H1 (cell line): Measurements from ENCODE around the gene DUOX1. TPM values are rescaled to one million over a fixed set of nuclear protein-coding genes. Genes with fewer than 3 reads are reported as not detected.

ENCODE experiments used
- CTCF ChIA-PET: fragments of 300-600 bp; sonication (Branson Sonifier 250); formaldehyde crosslinking; loops from one replicate; lab custom pipeline; 2021; ENCODE audit not compliant: partially characterized antibody; lab: Charles Lee
- POLR2A ChIA-PET: fragments of 300-600 bp; sonication (Branson Sonifier 250); formaldehyde crosslinking; loops from one replicate; lab custom pipeline; 2021; ENCODE audit warnings: inconsistent platforms; ENCODE audit not compliant: partially characterized antibody; lab: Charles Lee
- DNase-seq, 2 experiments: peaks; one replicate each; pipeline versions ENCODE4 v3.0.0 to v3.0.0-alpha.2; 2010 to 2022; ENCODE audit warnings: low spot score in 2 of 2, low read depth in 1 of 2, mixed read lengths in 1 of 2
- FAIRE-seq: peaks from 2 replicates; lab custom pipeline; 2011; peaks lifted over from hg19 to GRCh38; lab: Jason Lieb, UNC
- H2AFZ ChIP-seq: 2 replicates; pipeline ENCODE4 v1.8.1; 2012; ENCODE audit warnings: low read length, inconsistent platforms
- H2AK5ac ChIP-seq: 2 replicates; pipeline ENCODE4 v1.6.1; 2013; ENCODE audit warnings: low read depth, low read length
- H2BK120ac ChIP-seq: replicated peaks from 2 replicates; pipeline ENCODE3; 2013; ENCODE audit warnings: low read depth, low read length, inconsistent platforms
- H2BK12ac ChIP-seq: 2 replicates; pipeline ENCODE4 v1.6.1; 2013; ENCODE audit warnings: low read depth, low read length
- H2BK15ac ChIP-seq: 2 replicates; pipeline ENCODE4 v1.6.1; 2013; ENCODE audit warnings: low read length
- H2BK20ac ChIP-seq: 2 replicates; pipeline ENCODE4 v1.6.1; 2013; ENCODE audit warnings: low read length
- H2BK5ac ChIP-seq: 2 replicates; pipeline ENCODE4 v1.6.1; 2013; ENCODE audit warnings: low read depth, low read length
- H3K14ac ChIP-seq: 2 replicates; pipeline ENCODE4 v1.6.1; 2013; ENCODE audit warnings: inconsistent platforms; ENCODE audit not compliant: insufficient read length
- H3K18ac ChIP-seq: 2 replicates; pipeline ENCODE4 v1.6.1; 2013; ENCODE audit warnings: low read length; ENCODE audit errors: extremely low read depth
- H3K23ac ChIP-seq: 2 replicates; pipeline ENCODE4 v1.6.1; 2013; ENCODE audit warnings: inconsistent platforms; ENCODE audit not compliant: insufficient read length
- H3K23me2 ChIP-seq: 2 replicates; pipeline ENCODE4 v1.6.1; 2013; ENCODE audit warnings: low read depth, low read length
- H3K27ac ChIP-seq: 2 replicates; pipeline ENCODE4 v1.6.1; 2011; ENCODE audit warnings: low read depth, low read length, inconsistent platforms
- H3K27me3 ChIP-seq, 4 experiments: replicated peaks in 1 of 4; 1 replicate in 1 of 4; 2 replicates in 3 of 4; pipeline versions ENCODE4 v1.6.1 to v1.8.1; 2011 to 2013; ENCODE audit warnings: low read length in 3 of 4, mild to moderate bottlenecking in 3 of 4, inconsistent platforms in 2 of 4, mixed read lengths in 2 of 4, moderate library complexity in 1 of 4; ENCODE audit not compliant: control insufficient read depth in 3 of 4, insufficient read depth in 3 of 4; ENCODE audit errors: extremely low read depth in 1 of 4
- H3K36me3 ChIP-seq, 4 experiments: 2 replicates each; pipeline versions ENCODE4 v1.6.1 to v1.8.1; 2011 to 2013; ENCODE audit warnings: mild to moderate bottlenecking in 4 of 4, low read length in 3 of 4, moderate library complexity in 2 of 4, control low read depth in 1 of 4, inconsistent platforms in 1 of 4; ENCODE audit not compliant: insufficient read depth in 4 of 4, control insufficient read depth in 2 of 4
- H3K4ac ChIP-seq: replicated peaks from 2 replicates; pipeline ENCODE3; 2013; ENCODE audit warnings: low read length, low read depth, mixed read lengths, inconsistent platforms; ENCODE audit not compliant: insufficient read length
- H3K4me1 ChIP-seq, 4 experiments: replicated peaks in 1 of 4; 1 replicate in 1 of 4; 2 replicates in 3 of 4; pipeline versions ENCODE4 v1.6.1 to v1.8.1; 2011 to 2013; ENCODE audit warnings: low read length in 3 of 4, inconsistent platforms in 2 of 4, mixed read lengths in 1 of 4; ENCODE audit not compliant: insufficient read depth in 4 of 4, control insufficient read depth in 3 of 4
- H3K4me2 ChIP-seq, 2 experiments: 2 replicates each; pipeline versions ENCODE4 v1.6.1 to v1.8.1; 2011 to 2013; ENCODE audit warnings: low read depth in 2 of 2, low read length in 2 of 2, control low read depth in 1 of 2, inconsistent platforms in 1 of 2, mild to moderate bottlenecking in 1 of 2; ENCODE audit not compliant: insufficient read depth in 1 of 2
- H3K4me3 ChIP-seq, 4 experiments: fragments of 200-600, 300-600 bp in 1 of 4; sonication (generic), shearing (Covaris generic), sonication (Bioruptor Twin) in 1 of 4; 2 replicates each; pipeline versions ENCODE4 v1.5.1 to v1.8.1; 2011 to 2016; ENCODE audit warnings: low read length in 4 of 4, low read depth in 3 of 4, control low read depth in 2 of 4, inconsistent platforms in 2 of 4, mild to moderate bottlenecking in 2 of 4, mixed read lengths in 1 of 4, moderate library complexity in 1 of 4; ENCODE audit not compliant: insufficient read depth in 2 of 4; ENCODE audit errors: extremely low read depth in 1 of 4
- H3K56ac ChIP-seq: replicated peaks from 2 replicates; pipeline ENCODE3; 2013; ENCODE audit warnings: low read depth, mild to moderate bottlenecking, mixed read lengths, low read length, inconsistent platforms; ENCODE audit not compliant: insufficient read length
- H3K79me1 ChIP-seq: 2 replicates; pipeline ENCODE4 v1.6.1; 2013; ENCODE audit warnings: low read depth, low read length, control low read depth
- H3K79me2 ChIP-seq, 2 experiments: 2 replicates each; pipeline versions ENCODE4 v1.6.1 to v1.8.1; 2012 to 2013; ENCODE audit warnings: low read length in 2 of 2, mild to moderate bottlenecking in 2 of 2, inconsistent platforms in 1 of 2; ENCODE audit not compliant: insufficient read depth in 2 of 2, control insufficient read depth in 1 of 2
- H3K9ac ChIP-seq, 4 experiments: replicated peaks in 1 of 4; 1 replicate in 1 of 4; 2 replicates in 3 of 4; pipeline versions ENCODE4 v1.6.1 to v1.8.1; 2011 to 2013; ENCODE audit warnings: low read depth in 3 of 4, low read length in 3 of 4, control low read depth in 2 of 4, mild to moderate bottlenecking in 2 of 4, moderate library complexity in 2 of 4, inconsistent platforms in 1 of 4; ENCODE audit errors: extremely low read depth in 1 of 4
- H3K9me3 ChIP-seq, 2 experiments: 2 replicates each; pipeline versions ENCODE4 v1.6.1 to v1.8.1; 2012 to 2013; ENCODE audit warnings: mild to moderate bottlenecking in 2 of 2, moderate library complexity in 2 of 2, control low read depth in 1 of 2, inconsistent platforms in 1 of 2, low read depth in 1 of 2, low read length in 1 of 2, mixed read lengths in 1 of 2; ENCODE audit not compliant: insufficient read depth in 2 of 2
- H4K20me1 ChIP-seq, 2 experiments: replicated peaks in 1 of 2; 2 replicates each; pipeline versions ENCODE3 to v1.8.1; 2011 to 2013; ENCODE audit warnings: inconsistent platforms in 2 of 2, low read length in 2 of 2, mild to moderate bottlenecking in 1 of 2; ENCODE audit not compliant: insufficient read depth in 2 of 2, control insufficient read depth in 1 of 2
- H4K5ac ChIP-seq: 2 replicates; pipeline ENCODE4 v1.6.1; 2013; ENCODE audit warnings: low read length, low read depth, mixed read lengths, inconsistent platforms; ENCODE audit not compliant: insufficient read length
- H4K8ac ChIP-seq: 2 replicates; pipeline ENCODE4 v1.8.0; 2013; ENCODE audit warnings: mild to moderate bottlenecking, moderate library complexity, low read length, inconsistent platforms; ENCODE audit not compliant: insufficient read depth; ENCODE audit errors: extremely low read depth
- H4K91ac ChIP-seq: replicated peaks from 2 replicates; pipeline ENCODE3; 2013; ENCODE audit warnings: low read length, mixed read lengths, inconsistent platforms; ENCODE audit not compliant: insufficient read length
- BRCA1 ChIP-seq: IDR thresholded peaks from 2 replicates; pipeline ENCODE4 v1.6.1; 2012; ENCODE audit warnings: low read depth, low read length, improper control_type of control experiment
- MAFK ChIP-seq: IDR thresholded peaks from 2 replicates; pipeline ENCODE4 v1.6.1; 2012; ENCODE audit warnings: low read depth, mild to moderate bottlenecking, improper control_type of control experiment, low read length
- NANOG ChIP-seq: IDR thresholded peaks from 2 replicates; pipeline ENCODE4 v1.6.1; 2011; ENCODE audit warnings: low read length, low read depth, mild to moderate bottlenecking, inconsistent platforms; ENCODE audit not compliant: insufficient read depth, poor library complexity, severe bottlenecking
- RNF2 ChIP-seq: fragments of 200-900, 300-1000 bp; sonication (generic); IDR thresholded peaks from 2 replicates; pipeline ENCODE4 v1.7.1; 2016; ENCODE audit warnings: borderline replicate concordance, low read depth, mild to moderate bottlenecking, antibody characterized with exemption, low read length; ENCODE audit not compliant: poor library complexity, severe bottlenecking; ENCODE audit errors: missing control alignments
- SAP30 ChIP-seq: fragments of 300-600 bp; sonication (generic); IDR thresholded peaks from 2 replicates; pipeline ENCODE4 v1.7.1; 2012; ENCODE audit warnings: low read length, moderate library complexity, mild to moderate bottlenecking, inconsistent platforms; ENCODE audit not compliant: insufficient read depth, insufficient replicate concordance
- SIN3A ChIP-seq, 2 experiments: IDR thresholded peaks in 1 of 2; conservative IDR thresholded peaks in 1 of 2; 2 replicates each; pipeline ENCODE4 v1.6.1; 2011 to 2012; ENCODE audit warnings: low read length in 2 of 2, improper control_type of control experiment in 1 of 2, low read depth in 1 of 2, mild to moderate bottlenecking in 1 of 2
- SIRT6 ChIP-seq: IDR thresholded peaks from one replicate; pipeline ENCODE4 v1.7.1; 2012; ENCODE audit warnings: low read length, inconsistent platforms
- SUZ12 ChIP-seq: fragments of 200-600 bp; sonication (generic); IDR thresholded peaks from 2 replicates; pipeline ENCODE4 v1.6.1; 2012; ENCODE audit warnings: mild to moderate bottlenecking, inconsistent platforms, low read length, moderate library complexity, mixed read lengths
- TAF1 ChIP-seq: IDR thresholded peaks from 2 replicates; pipeline ENCODE4 v1.6.1; 2011; ENCODE audit warnings: mild to moderate bottlenecking, low read depth, low read length
- YY1 ChIP-seq: IDR thresholded peaks from 2 replicates; pipeline ENCODE4 v1.6.1; 2011; ENCODE audit warnings: low read depth, mild to moderate bottlenecking, low read length
- WGBS, 2 experiments: shearing (Covaris generic) in 1 of 2; methylation state at CpG; one replicate each; pipeline versions ENCODE4 v1.1.6 to v1.1.7; 2013 to 2015; ENCODE audit warnings: low lambda C conversion rate in 2 of 2, mixed read lengths in 2 of 2, inconsistent platforms in 1 of 2, low coverage in 1 of 2, missing lambda C conversion rate in 1 of 2; ENCODE audit not compliant: insufficient replicate concordance in 2 of 2, insufficient coverage in 1 of 2, insufficient read length in 1 of 2; ENCODE audit errors: extremely low coverage in 1 of 2, missing lambda C conversion rate in 1 of 2; 5-methylcytosine and 5-hydroxymethylcytosine counted together
- polyA plus RNA-seq, 7 experiments: library from polyadenylated mRNA; depleted of rRNA in 3 of 7; stranded (reverse) in 5 of 7; unstranded in 2 of 7; fragments of >200 nt in 5 of 7; fragments of 200-250 nt in 2 of 7; gene quantifications; 1 replicate in 5 of 7; 2 replicates in 1 of 7; 4 replicates in 1 of 7; pipeline versions ENCODE4 v1.2.1 to v1.2.3, GENCODE V29; 2011 to 2013; ENCODE audit warnings: missing spikeins in 2 of 7, mixed read lengths in 2 of 7
- total RNA-seq: library from RNA; stranded (reverse); fragmentation: NEBNext Ultra II Directional; extraction: Animal tissue kit (Norgen Biotek cat#: 25700); gene quantifications from 2 replicates; pipeline ENCODE4 v1.2.1, GENCODE V29; 2021
- TF ChIP-seq, protein P1 (sequence below): IDR thresholded peaks from 2 replicates; pipeline ENCODE4 v1.6.1; 2012; ENCODE audit warnings: inconsistent platforms

The DUOX1 gene
- total and polyA plus RNA-seq, 2 of the 8 experiments (the other 6 are each of a cell fraction or from before 2014, with no cell fraction given): 0.84 to 1.4 TPM

GRCh38 chr15:45132844-45133560, 3.2 kb downstream of the DUOX1 start:
- FAIRE-seq (no peak), DNase-seq (no peak)
- no peak overlapping the region for H3K4ac ChIP-seq
- H3K14ac ChIP-seq: no peak overlapping the region
- H3K9ac ChIP-seq: no peak overlapping the region
- no peak overlapping the region for H3K56ac ChIP-seq
- no peaks in the 10 kb centered on the region for H3K9me3 ChIP-seq
- no peak overlapping the region for H2AFZ ChIP-seq
- peaks cover 0 to 10% (median 6%) of the 10 kb centered on the region in 4 experiments; a peak in 5 of 7 replicates for H3K4me1 ChIP-seq
- no peak overlapping the region for H2AK5ac ChIP-seq
- H2BK120ac ChIP-seq: no peak overlapping the region
- H4K91ac ChIP-seq: no peak overlapping the region
- no peak overlapping the region for H4K5ac ChIP-seq
- 74% methylated on average over 3 of the region's 3 CpGs; no CpG with 5 or more reads in 1 of the 2 experiments for WGBS, 2 experiments
- no peak overlapping the region for H4K8ac ChIP-seq
- peaks cover 78 to 93% (median 86%) of the 10 kb centered on the region in 4 experiments for H3K27me3 ChIP-seq
- H2BK20ac ChIP-seq: no peak overlapping the region
- ChIA-PET CTCF (interaction anchor here (0.6 to 7.9 kb wide), 8 partner anchors 9 to 1128 kb away, joined by 3 to 45 read pairs (median 7); partner anchors contain the start of genes DUOX2 and DUOXA2), POLR2A (interaction anchor here (1.9 kb wide), 1 partner anchor 17 kb away, joined by 4 read pairs; no protein-coding TSS in a partner anchor)
- no peaks in the 10 kb centered on the region for H3K36me3 ChIP-seq
- no peak overlapping the region for H2BK5ac ChIP-seq
- H3K4me2 ChIP-seq: no peak overlapping the region
- H4K20me1 ChIP-seq: peaks cover 0 to 2% of the 10 kb centered on the region in 2 experiments
- peaks cover 5% of the 10 kb centered on the region; the same call in 1 of the 2 replicates for H3K23me2 ChIP-seq
- peak overlapping the region; percentile 43; the same call in 1 of the 2 replicates for H2BK12ac ChIP-seq
- H3K27ac ChIP-seq: no peak overlapping the region
- no peaks in the 10 kb centered on the region for H3K79me1 ChIP-seq
- H3K4me3 ChIP-seq: no peak overlapping the region
- no peak overlapping the region for H3K18ac ChIP-seq
- no peaks in the 10 kb centered on the region for H3K79me2 ChIP-seq
- H2BK15ac ChIP-seq: no peak overlapping the region; the same call in 1 of the 2 replicates
- no peak overlapping the region for H3K23ac ChIP-seq
- TF ChIP-seq SIRT6 (no peak), TAF1 (no peak), RNF2 (no peak), MAFK (no peak), SUZ12 (no peak), SAP30 (no peak), NANOG (no peak), BRCA1 (no peak), SIN3A (conservative IDR thresholded peaks at IDR 0.05 in 1 of 2, IDR thresholded peaks at IDR 0.05 in 1 of 2; ENCODE audit: low read depth in 1 of 2, low read length in 2 of 2) (no peak), YY1 (no peak)
- TF ChIP-seq, protein P1, sequence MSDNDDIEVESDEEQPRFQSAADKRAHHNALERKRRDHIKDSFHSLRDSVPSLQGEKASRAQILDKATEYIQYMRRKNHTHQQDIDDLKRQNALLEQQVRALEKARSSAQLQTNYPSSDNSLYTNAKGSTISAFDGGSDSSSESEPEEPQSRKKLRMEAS: no peak
